ENCODE results near the gene SLC38A10. TPM values are rescaled to one million over a fixed set of nuclear protein-coding genes. Genes with fewer than 3 reads are reported as not detected.

SLC38A10 gene
- total and polyA plus RNA-seq, 2 of the 13 experiments (the other 11 are each of a cell fraction or from before 2014, with no cell fraction given), result 23.4 to 55.8 TPM

DNA sequence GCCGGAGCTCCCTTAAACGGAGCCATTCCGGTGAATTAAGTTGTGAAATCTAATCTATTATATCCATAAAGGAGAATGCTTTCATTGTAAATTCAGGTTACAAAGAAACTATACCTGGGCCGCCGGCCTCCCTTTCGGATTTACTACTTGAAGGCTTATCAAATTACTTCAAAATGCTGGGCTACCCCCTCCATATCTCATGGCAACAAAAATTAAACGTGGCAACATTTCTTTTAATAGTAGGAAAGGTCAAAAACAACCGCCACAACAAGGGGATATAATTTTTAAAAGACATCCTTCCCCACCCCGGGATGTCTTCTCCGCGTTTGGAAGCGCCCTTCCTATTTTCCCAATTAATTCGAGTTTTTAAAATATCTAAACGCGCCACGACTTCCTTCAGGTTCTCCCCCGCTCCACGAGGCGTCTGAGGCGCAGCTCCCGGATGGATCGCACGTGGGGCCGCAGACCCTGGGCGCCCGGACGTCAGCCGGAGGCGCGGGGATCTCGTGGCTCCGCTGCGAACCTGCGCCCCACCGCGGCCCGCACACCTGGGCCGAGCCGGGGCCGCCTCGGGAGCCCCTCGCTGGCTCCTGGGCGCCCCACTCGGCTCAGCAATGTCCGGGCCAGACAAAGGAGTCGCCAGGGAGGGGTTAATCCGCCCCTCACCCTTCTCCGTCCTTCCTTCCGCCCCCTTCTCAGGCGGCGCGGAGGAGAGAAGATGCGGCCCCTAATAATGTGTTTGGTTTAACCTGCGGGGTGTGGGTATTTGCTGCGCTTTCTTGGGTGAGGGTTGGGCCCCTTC lies 47.4 kb upstream of the SLC38A10 start (continued):
- TF ChIP-seq, protein P1, sequence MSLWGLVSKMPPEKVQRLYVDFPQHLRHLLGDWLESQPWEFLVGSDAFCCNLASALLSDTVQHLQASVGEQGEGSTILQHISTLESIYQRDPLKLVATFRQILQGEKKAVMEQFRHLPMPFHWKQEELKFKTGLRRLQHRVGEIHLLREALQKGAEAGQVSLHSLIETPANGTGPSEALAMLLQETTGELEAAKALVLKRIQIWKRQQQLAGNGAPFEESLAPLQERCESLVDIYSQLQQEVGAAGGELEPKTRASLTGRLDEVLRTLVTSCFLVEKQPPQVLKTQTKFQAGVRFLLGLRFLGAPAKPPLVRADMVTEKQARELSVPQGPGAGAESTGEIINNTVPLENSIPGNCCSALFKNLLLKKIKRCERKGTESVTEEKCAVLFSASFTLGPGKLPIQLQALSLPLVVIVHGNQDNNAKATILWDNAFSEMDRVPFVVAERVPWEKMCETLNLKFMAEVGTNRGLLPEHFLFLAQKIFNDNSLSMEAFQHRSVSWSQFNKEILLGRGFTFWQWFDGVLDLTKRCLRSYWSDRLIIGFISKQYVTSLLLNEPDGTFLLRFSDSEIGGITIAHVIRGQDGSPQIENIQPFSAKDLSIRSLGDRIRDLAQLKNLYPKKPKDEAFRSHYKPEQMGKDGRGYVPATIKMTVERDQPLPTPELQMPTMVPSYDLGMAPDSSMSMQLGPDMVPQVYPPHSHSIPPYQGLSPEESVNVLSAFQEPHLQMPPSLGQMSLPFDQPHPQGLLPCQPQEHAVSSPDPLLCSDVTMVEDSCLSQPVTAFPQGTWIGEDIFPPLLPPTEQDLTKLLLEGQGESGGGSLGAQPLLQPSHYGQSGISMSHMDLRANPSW (CRISPR knock-in tag; IDR thresholded peaks at IDR 0.05; ENCODE audit: borderline replicate concordance), result no peak
- TF ChIP-seq, protein P2, sequence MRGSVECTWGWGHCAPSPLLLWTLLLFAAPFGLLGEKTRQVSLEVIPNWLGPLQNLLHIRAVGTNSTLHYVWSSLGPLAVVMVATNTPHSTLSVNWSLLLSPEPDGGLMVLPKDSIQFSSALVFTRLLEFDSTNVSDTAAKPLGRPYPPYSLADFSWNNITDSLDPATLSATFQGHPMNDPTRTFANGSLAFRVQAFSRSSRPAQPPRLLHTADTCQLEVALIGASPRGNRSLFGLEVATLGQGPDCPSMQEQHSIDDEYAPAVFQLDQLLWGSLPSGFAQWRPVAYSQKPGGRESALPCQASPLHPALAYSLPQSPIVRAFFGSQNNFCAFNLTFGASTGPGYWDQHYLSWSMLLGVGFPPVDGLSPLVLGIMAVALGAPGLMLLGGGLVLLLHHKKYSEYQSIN (CRISPR knock-in tag; IDR thresholded peaks at IDR 0.05; ENCODE audit: borderline replicate concordance), result no peak
- TF ChIP-seq CENPT (CRISPR knock-in tag; IDR thresholded peaks at IDR 0.05; ENCODE audit: low read depth) (no peak), ZFX (CRISPR knock-in tag; IDR thresholded peaks at IDR 0.05; ENCODE audit: low read depth) (peak; percentile 26; the same call in 1 of the 2 replicates), HDAC6 (IDR thresholded peaks at IDR 0.05; ENCODE audit: low read depth, low read length) (no peak), ZNF547 (CRISPR knock-in tag; IDR thresholded peaks at IDR 0.05) (0 out of 2 replicates have a peak, but pooled peaks have one; percentile 35), ZBTB3 (CRISPR knock-in tag; IDR thresholded peaks at IDR 0.05; ENCODE audit: borderline replicate concordance, low read depth) (no peak), ZZZ3 (CRISPR knock-in tag; IDR thresholded peaks at IDR 0.05; ENCODE audit: borderline replicate concordance) (no peak), NAIF1 (CRISPR knock-in tag; IDR thresholded peaks at IDR 0.05; ENCODE audit: borderline replicate concordance) (no peak)
- TF ChIP-seq, protein P3, sequence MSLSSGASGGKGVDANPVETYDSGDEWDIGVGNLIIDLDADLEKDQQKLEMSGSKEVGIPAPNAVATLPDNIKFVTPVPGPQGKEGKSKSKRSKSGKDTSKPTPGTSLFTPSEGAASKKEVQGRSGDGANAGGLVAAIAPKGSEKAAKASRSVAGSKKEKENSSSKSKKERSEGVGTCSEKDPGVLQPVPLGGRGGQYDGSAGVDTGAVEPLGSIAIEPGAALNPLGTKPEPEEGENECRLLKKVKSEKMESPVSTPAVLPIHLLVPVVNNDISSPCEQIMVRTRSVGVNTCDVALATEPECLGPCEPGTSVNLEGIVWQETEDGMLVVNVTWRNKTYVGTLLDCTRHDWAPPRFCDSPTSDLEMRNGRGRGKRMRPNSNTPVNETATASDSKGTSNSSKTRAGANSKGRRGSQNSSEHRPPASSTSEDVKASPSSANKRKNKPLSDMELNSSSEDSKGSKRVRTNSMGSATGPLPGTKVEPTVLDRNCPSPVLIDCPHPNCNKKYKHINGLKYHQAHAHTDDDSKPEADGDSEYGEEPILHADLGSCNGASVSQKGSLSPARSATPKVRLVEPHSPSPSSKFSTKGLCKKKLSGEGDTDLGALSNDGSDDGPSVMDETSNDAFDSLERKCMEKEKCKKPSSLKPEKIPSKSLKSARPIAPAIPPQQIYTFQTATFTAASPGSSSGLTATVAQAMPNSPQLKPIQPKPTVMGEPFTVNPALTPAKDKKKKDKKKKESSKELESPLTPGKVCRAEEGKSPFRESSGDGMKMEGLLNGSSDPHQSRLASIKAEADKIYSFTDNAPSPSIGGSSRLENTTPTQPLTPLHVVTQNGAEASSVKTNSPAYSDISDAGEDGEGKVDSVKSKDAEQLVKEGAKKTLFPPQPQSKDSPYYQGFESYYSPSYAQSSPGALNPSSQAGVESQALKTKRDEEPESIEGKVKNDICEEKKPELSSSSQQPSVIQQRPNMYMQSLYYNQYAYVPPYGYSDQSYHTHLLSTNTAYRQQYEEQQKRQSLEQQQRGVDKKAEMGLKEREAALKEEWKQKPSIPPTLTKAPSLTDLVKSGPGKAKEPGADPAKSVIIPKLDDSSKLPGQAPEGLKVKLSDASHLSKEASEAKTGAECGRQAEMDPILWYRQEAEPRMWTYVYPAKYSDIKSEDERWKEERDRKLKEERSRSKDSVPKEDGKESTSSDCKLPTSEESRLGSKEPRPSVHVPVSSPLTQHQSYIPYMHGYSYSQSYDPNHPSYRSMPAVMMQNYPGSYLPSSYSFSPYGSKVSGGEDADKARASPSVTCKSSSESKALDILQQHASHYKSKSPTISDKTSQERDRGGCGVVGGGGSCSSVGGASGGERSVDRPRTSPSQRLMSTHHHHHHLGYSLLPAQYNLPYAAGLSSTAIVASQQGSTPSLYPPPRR (CRISPR knock-in tag; IDR thresholded peaks at IDR 0.05; ENCODE audit: borderline replicate concordance), result no peak
- TF ChIP-seq, protein P4, sequence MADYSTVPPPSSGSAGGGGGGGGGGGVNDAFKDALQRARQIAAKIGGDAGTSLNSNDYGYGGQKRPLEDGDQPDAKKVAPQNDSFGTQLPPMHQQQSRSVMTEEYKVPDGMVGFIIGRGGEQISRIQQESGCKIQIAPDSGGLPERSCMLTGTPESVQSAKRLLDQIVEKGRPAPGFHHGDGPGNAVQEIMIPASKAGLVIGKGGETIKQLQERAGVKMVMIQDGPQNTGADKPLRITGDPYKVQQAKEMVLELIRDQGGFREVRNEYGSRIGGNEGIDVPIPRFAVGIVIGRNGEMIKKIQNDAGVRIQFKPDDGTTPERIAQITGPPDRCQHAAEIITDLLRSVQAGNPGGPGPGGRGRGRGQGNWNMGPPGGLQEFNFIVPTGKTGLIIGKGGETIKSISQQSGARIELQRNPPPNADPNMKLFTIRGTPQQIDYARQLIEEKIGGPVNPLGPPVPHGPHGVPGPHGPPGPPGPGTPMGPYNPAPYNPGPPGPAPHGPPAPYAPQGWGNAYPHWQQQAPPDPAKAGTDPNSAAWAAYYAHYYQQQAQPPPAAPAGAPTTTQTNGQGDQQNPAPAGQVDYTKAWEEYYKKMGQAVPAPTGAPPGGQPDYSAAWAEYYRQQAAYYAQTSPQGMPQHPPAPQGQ (CRISPR knock-in tag; IDR thresholded peaks at IDR 0.05; ENCODE audit: borderline replicate concordance), result no peak
- TF ChIP-seq, protein P5, sequence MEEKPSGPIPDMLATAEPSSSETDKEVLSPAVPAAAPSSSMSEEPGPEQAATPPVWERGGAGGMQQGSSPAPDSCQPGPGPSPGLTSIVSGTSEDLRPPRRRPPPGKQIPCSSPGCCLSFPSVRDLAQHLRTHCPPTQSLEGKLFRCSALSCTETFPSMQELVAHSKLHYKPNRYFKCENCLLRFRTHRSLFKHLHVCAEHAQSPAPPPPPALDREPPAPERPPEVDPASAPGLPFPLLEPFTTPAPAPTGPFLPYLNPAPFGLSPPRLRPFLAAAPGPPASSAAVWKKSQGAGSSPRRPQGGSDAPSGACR (CRISPR knock-in tag; IDR thresholded peaks at IDR 0.05), result no peak
- TF ChIP-seq, protein P6, sequence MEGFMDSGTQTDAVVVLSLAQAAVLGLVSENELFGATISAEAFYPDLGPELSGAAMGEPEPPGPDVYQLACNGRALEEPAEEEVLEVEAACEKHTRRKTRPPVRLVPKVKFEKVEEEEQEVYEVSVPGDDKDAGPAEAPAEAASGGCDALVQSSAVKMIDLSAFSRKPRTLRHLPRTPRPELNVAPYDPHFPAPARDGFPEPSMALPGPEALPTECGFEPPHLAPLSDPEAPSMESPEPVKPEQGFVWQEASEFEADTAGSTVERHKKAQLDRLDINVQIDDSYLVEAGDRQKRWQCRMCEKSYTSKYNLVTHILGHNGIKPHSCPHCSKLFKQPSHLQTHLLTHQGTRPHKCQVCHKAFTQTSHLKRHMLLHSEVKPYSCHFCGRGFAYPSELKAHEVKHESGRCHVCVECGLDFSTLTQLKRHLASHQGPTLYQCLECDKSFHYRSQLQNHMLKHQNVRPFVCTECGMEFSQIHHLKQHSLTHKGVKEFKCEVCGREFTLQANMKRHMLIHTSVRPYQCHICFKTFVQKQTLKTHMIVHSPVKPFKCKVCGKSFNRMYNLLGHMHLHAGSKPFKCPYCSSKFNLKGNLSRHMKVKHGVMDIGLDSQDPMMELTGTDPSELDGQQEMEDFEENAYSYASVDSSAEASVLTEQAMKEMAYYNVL (CRISPR knock-in tag; IDR thresholded peaks at IDR 0.05; ENCODE audit: borderline replicate concordance), result no peak

Data from HepG2 (cell line).